NCI-H526 (cell line): ENCODE data around the gene TTLL11.

ENCODE experiments used
- DNase-seq, 2 experiments: peaks; one replicate each; lab custom pipeline; 2025; lab: John Stamatoyannopoulos, UW

The TTLL11 gene

DNA sequence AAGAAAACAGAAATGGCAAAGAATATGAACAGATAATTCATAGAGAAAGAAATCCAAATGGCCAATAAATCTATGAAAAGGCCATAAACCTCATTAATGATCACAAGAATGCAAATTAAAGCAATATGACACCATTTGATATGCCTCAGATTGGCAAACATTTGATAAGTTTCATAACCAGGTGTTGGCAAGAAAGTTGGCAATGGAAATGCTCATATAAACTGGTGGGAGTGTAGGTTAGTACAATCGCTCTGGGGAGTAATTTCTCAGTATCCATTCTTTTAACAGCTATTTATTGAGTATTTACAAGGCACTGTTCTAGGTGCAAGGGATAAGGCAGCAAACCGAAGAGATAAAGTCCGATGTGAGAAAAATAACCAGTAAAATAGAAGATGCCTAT is 154.5 kb downstream of the TTLL11 start:
- DNase-seq = peak in 1 of 2 experiments; percentile 4

DNA sequence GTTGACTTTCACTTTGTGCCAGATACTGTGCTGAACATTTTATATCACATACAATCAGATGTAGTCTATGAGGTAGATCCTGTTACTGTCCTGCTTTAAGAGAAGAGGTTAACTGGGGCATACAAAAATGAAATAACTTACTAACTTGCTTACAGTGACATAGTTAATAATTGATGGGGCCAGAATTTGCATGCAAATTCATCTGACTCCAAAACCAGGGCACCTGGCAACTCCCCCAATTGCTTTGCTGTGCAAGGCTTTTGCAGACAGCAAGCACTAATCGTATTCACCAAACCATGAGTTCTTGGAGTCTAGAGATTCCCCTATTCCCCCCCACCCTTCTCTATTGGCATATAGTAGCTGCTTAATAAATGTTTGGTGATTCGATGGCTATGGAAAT is 155.9 kb downstream of the TTLL11 start:
- DNase-seq = peak in 1 of 2 experiments; percentile 69

DNA sequence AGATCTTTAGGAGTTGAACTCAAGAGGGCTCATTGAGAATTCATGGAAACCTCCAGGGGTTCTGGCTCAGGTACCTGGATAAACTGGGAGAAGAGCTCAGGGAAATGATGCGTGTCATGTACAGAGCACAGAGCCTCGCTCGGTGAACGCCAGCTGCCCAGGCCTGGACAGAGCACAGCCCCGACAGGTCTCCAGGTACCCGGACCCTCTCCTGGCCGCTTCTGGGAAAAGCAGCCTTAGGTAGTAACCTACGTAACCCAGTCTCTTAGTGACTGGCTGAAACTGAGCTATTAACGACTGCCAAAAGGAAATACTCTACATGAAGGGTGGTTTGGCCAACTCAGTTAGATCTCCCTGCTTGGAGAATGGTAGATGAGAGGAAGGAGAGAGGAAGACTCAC is 157.4 kb downstream of the TTLL11 start:
- peak in 1 of 2 experiments; percentile 14 for DNase-seq

DNA sequence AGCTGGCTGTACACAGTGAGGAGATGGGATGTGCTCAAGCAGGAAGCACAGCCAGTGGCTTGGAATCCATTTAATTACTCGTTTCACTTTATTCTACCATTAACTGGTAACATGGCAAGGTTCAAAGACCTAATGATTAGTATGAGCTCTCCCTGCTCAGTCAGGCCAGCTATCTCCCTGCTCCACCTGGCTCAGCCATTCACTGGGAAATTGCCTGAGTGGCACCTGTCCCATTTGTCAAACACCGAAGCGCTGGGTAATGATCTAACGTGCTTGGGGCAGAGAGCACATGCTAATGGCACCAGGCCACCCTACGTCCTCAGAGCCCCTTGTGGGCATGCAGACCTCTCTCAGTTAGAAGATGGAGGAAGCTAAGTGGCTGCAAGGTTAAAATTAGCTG is 162.2 kb downstream of the TTLL11 start:
- no peak for DNase-seq

DNA sequence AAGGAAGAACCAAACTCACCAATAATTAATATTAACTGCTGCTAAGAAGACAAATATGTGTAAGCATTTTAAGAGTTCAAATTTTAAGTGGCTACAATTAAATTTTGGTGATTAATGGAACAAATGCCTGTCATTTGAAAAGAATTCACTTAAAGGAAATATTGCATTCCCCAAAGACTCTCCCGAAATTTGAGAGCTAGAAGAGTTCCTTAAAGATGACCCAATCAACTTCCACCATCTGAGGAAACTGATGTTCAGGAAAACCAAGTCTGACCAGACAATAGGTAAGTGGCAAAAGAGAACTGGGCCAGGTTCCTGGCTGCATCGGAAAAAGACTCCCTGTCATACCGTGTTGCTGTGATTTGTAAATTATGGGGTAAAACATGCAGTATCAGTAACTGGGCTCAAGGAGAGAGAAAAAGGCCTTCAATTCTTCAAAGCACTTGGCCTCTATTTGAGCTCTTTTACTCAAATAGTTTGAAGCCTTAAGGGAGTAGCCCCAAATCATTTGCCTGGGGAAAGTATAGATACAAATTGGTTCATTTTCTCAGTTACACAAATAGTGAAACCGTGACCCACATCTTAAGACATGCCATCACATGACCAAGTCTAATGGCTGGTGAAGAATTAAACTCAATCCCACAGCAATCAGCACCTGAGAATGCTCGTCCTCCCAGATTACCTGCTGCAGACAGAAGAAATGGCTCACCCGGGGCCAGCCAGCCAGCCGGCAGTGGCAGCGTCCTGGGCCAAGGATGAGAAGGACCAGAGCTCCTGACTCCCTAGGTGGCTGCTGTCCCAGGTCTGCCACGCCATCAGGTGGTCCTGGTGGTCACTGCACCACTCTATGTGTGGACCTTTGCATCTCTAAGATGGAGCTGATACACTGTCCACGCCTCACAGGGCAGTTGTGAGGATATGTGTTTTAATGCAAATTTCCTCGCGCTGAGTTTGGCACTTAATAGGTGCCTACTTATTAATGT is 162.9 kb downstream of the TTLL11 start:
- DNase-seq = peak in 1 of 2 experiments; percentile 25

DNA sequence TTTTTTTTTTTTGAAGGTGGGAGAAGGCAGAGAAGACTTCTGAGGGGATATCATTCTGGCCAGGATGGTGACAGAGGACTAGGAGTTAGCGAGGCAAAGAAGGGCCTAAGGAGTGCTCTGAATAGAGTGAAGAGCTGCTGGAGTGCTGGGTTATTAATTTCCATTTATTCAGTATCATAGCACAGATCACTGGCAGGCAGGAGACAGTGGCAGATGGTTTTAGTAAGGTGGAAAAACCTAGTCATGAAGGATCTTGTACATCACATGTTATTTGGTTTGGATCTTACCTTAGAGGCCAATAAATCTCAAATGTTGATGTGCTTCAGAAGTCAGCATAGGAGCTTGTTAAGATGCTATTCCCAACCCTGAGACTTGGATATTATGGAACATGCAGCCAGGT is 165.5 kb downstream of the TTLL11 start:
- DNase-seq = no peak

DNA sequence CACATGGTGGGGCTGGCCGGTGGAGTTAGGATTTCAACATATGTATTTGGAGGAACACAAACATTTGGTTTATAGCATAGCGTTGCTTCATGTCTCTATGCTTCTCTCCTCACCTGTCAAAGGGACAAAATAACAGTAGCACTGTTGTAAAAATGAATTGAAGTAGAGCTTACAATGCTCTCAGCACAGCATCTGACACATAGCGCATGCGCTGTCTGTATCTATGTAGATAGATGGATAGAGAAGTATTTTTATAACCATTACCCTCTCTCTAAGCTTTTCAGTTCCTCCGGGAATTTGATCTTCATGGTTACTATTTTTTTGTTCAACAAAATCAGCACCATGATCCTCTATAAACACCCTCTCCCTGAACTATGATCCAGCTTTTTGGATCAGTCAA is 166.0 kb downstream of the TTLL11 start:
- no peak for DNase-seq

DNA sequence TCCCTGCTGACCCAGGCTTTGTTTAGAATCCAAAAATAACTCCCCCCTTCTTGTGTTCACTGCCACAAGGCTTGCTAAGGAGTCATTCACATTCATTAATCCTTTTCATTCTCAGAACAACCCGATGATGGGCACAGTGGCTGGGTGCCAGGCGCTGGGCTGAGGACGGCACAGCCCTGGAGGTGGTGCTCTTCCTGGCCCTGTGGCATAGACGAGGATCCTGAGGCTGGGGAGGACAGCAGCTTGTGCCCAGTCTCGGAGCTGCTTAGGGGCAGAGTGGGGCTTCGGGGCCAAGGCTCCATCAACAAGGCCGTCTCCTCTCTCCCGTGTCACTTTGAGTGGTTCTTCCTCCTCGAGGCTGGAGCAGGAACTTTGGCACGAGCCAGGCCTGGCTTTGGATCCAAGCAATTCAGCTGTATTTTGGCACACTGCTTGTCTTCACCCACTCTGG is 166.7 kb downstream of the TTLL11 start:
- DNase-seq = no peak

DNA sequence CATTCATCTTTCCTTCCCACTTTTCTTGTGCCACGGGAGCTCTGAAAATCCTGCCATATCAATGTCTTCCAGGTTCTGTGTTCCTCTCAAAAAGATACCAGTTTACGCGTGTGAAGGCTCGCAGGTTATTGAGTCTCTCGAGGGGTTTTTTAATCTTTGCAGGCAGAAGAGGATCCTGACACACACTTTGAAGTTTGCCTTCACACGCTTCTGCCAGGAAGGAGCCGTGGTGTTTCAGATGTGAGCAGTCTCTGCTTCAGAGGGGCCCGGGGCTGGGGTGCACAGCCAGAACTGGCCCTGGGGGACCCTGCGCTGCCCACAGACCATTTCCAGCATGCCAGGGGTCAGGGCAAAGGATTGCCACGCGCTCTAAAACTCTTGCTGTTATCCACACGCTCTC is 167.2 kb downstream of the TTLL11 start:
- DNase-seq = no peak

DNA sequence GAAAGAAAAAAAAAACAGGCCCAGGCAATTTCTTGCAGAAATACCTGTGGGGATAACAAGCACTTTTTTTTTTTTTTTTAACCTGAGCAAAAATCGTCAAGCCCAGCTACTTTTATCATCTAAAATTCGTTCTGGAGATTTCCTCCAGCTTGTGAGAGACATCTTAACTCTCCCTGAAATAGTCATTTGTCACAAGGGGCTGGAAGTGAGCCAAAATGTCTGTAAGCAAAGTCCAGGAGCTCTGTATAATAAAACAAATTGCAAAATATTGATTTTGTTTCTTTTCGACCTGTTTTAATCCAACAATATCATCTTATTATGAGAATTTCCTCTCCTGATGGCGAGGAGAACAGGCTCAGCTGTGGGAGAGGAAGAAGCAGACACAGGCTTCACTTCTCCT is 168.4 kb downstream of the TTLL11 start:
- DNase-seq = no peak

DNA sequence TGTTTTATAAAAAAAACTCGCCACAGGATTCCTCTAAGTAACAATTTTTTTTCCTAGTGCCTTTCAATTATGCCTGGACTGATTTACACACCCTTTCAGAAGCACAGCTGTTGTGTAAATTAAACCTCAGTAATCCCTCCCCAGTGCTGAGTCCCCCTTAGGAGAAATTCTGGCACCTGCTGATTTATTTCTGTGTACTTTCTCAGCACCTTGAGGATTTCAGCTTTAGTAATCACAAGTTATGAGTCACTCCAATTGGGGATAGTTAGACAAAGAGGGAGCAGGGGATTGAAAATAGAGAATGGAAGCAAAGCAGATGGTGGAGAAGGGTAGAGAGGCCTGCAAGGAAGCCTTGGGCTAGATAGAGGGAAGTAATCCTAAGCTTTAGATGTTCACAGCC is 171.7 kb downstream of the TTLL11 start:
- no peak for DNase-seq

DNA sequence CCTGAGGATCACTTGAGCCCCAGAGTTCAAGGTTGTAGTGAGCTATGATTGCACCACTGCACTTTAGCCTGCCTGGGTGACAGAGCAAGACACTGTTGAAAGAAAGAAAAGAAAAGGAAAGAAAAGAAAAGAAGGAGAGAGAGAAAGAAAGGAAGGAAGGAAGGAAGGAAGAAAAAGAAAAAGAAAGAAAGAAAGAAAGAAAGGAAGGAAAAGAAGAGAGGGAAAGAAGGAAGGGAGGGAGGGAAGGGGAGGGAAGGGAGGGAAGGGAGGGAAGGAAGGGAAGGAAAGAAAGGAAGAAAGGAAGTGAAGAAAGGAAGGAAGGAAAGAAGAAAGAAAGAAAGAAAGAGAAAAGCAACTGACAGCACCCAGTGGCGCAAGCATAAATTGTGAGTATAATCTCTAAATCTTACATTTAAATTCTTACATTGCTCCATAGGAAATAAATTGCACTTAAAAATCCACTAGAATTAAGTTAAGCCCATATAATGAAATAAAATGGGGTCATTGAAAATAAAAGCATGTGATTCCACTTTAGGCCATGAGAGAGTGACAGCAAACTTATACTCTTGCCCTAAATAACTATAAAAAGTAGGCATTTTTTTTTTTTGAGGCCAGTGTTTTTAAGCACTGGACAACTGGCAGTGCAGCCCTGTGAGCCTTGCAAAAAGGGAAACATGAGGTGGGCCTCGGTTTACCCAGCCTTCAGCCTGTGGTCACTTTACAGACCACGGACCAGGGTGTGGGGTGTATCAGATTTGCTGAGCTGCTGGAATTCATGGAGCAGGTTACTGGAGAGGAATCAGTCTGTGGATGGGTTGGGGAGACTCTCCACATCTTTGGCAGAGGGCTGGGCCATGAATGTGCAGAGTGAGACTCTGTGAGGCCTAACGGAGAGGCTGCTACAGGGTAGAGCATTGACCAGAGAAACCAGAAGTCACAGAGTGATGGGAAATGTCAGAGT is 175.5 kb downstream of the TTLL11 start:
- no peak for DNase-seq

DNA sequence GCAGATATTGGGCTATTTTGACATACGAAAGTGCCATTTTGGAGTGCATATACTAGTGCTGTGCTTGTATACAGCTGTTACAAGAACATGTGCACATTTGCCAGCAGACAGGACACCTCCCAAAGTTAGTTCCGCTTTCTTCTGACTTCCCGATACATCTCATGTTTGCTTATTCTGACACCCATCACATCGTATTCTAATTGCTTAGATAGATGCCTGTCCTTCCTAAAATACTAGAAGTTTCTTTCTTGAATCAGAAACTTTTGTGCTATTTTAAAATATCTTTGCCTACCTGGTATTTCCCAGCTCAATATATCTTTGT is 177.8 kb downstream of the TTLL11 start:
- no peak for DNase-seq

DNA sequence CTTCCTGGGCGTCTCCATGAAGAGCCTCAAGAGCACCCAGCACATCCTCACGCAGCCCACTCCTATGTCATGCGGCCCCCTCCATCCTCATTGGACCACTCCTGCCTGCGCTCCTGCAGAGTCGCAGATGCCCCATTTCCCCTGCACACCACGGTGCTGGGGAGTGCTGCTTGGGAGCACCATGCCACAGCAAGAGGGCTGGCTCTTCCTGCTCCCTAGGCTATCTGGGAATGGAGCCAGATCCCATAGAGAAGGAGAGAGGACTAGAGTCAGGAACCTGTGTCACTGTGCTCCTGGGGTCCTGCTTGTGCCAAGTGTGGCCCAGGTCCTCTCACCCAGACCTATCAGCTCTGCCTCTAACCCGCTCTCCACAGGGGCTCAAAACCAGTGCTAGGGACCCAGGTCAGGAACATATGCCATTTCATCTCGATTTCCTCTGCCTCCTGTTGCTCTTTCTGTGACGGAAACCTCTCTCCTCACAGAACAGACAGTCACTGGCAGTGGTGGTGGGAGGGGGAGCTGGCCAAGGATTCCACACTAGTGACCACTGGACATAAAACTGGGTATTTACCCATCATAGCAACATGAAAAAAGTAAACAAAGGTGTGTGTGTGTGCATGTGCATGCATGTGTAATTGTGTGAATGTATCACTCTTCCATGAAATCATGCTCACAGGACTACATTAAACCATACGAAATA is 178.4 kb downstream of the TTLL11 start:
- DNase-seq = no peak

DNA sequence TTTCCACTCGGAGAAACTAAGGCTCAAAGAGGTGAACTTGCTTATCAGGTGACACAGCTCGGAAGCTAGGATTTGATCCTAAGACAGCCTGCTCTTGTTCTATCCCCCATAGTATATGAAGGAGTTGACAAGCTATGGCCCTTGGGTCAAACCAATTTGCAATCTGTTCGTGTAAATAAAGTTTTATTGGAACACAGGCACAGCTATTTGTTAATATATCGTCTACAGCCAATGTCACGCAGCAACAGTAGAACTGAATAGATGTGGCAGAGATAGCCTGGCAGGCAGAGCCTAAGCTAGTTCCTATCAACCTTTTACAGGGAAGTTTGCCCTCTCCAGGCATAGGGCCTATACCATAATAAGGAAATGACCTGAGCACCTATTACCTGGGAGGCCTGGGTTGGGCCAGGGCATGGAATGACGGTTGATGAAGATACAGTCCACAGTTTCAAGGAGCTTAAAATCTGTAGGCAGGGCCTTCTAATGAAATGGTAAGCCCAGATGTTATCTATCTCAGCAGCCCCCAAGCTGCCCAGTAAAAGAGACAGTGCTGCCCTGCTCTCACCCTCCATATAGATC is 179.0 kb downstream of the TTLL11 start:
- no peak for DNase-seq

DNA sequence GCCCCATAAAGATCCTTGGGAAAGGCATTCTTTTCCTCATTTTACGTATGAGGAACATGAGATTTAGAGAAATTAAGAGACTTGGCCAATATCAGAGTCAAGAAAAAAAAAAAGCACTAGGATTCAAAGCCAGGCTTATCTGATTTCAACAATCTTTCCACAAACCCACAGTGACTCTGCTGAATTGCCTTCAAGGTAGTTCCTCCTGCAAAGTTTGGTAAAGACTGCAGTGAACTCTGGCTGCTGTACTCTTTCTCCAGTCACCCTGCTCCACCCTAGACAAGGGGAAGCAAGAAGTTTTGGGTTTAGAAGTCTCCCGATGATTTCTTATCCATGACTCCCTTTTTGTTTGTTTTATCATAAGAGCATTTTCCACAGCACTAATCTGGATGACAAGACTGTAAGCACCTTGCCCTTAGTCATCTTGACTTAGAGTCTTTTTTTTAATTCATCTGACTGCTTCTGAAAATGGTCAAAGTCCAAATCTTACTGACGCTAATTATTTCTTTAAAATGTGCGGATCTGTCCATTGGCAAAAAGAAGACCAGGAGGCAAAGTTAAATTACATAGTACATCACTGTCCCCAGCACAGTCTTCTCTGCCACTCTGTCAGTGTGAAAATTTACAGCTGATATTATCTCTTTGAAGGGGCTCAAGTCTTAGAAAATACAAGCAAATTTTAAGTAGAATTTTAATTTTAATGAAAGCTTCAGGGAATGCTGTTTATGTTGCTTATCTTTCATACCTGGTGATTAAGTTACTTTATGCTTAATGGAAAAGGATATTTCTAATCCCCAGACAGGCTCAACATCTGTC is 180.1 kb downstream of the TTLL11 start:
- DNase-seq = no peak

DNA sequence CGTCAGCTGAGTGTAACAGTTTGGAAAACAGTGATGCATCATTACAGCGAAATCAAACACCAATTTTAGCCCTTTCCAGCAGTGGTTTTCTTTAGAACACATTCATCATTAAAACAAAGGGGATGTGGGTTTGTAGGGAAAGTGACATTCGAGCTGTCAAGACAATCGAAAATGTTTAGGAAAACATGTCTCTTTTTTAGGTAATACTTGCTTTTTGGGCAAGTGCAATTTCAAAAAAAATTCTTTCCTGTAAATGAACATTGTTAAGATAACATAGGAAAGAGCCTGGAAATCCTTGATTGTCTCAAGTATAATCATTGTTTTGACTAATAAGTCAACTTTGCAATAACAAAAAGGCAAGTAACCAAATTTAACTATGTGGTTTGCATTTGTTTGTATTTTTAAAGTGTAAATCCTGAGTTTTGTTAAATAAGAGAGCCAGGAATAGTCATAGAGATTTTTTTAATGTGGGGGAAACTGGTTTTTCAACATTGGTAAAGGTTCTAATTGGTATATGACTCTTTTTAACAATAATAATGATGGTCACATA is 182.5 kb downstream of the TTLL11 start:
- DNase-seq = no peak

DNA sequence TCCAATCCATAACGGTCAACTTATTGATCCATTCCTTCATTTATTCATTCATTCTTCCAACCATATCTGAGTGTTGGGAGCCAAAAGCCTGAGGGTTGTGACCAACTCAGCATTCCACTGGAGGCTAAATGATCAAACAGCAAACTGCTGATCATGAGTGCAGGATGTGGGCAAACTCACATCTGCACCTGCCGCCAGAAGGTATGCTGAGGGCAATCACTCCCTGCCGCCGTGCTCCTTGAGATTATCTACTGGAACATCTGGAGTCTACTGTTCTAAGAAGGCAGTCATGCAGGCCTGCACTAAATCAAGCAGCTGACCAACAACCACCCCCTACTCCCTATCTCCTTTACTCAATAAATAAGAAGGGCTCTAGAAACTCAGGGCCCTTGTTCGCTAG is 184.0 kb downstream of the TTLL11 start:
- no peak for DNase-seq

DNA sequence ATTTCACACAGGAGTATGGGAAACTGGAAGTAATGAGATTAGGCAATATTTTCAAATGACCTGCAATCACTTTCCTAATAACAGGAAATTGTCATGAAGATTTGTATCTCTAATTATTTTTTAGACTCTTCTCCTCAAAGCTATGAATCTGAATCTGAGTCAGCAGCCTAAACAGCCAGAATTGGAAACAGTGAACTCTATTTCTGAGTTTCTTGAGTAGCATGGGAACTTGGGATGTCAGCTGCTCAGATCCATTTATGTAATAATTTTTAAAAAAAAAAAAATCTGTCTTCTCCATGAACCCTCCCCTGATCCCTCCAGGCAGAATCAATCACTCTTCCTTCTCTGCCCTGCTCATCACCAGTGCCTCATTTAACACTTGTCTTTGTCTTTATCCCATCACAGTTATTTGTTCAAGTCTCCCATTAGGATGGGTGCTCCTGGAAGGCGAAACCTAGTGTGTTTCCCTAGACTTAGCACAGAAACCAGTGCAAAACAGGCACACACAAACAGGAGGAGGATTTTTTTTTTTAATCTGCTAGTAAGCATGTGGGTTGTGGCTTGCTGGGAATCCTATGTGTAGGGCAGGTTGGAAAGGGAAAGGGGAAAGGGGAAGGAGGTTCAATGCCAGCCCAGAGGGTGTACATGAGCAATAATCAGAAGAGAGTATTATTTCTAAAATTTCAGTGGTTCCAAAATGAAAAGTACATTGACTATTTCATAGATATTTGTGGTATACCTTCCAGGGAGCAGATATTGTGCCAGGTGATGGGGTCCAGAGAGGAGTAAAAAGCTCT is 186.8 kb downstream of the TTLL11 start:
- DNase-seq = no peak
